Activated CD4-positive, alpha-beta memory T cell treated with anti-CD3 and anti-CD28 coated beads for 36 hours (primary cell): ENCODE measurements around the gene GCNT2. TPM values are rescaled to one million over a fixed set of nuclear protein-coding genes. Genes with fewer than 3 reads are reported as not detected.
"Not testable (repeated sequence)": the region's sequence is repeated elsewhere in the genome, so short reads cannot be mapped to it uniquely, and the experiment has no call there.

Source experiments
- CTCF ChIA-PET: fragments of 350-600 bp; sonication (Branson Sonifier 250); formaldehyde crosslinking; loops from one replicate; lab custom pipeline; 2021; ENCODE audit warnings: antibody characterized with exemption, inconsistent platforms; lab: Charles Lee
- POLR2A ChIA-PET: fragments of 350-600 bp; sonication (Branson Sonifier 250); formaldehyde crosslinking; loops from one replicate; lab custom pipeline; 2021; ENCODE audit warnings: antibody characterized with exemption; lab: Charles Lee
- DNase-seq: peaks from one replicate; pipeline ENCODE4 v3.0.0-alpha.2; 2020
- H3K27ac Mint-ChIP-seq: one replicate; pipeline ENCODE4 v1.8.0; 2021; ENCODE audit warnings: mixed read lengths
- H3K27me3 Mint-ChIP-seq: one replicate; pipeline ENCODE4 v1.8.0; 2021; ENCODE audit warnings: mixed read lengths
- H3K36me3 Mint-ChIP-seq: one replicate; pipeline ENCODE4 v1.8.0; 2021; ENCODE audit warnings: mixed read lengths
- H3K4me1 Mint-ChIP-seq: one replicate; pipeline ENCODE4 v1.8.0; 2021; ENCODE audit warnings: low read depth, mixed read lengths
- H3K4me3 Mint-ChIP-seq: one replicate; pipeline ENCODE4 v1.8.0; 2021; ENCODE audit warnings: mild to moderate bottlenecking, mixed read lengths
- H3K9me3 Mint-ChIP-seq: one replicate; pipeline ENCODE4 v1.8.0; 2021; ENCODE audit warnings: mixed read lengths
- intact Hi-C: fragments of 100-400 bp; cut with micrococcal nuclease; formaldehyde crosslinking; loops from one replicate; pipeline ENCODE4 v1.15.1; 2023
- total RNA-seq, 2 experiments: library from RNA; stranded (reverse); gene quantifications; one replicate each; pipeline ENCODE4 v1.2.3, GENCODE V29; 2021

Gene GCNT2
- total RNA-seq, 2 experiments from 2014 or later: 1.4 to 1.5 TPM

DNA sequence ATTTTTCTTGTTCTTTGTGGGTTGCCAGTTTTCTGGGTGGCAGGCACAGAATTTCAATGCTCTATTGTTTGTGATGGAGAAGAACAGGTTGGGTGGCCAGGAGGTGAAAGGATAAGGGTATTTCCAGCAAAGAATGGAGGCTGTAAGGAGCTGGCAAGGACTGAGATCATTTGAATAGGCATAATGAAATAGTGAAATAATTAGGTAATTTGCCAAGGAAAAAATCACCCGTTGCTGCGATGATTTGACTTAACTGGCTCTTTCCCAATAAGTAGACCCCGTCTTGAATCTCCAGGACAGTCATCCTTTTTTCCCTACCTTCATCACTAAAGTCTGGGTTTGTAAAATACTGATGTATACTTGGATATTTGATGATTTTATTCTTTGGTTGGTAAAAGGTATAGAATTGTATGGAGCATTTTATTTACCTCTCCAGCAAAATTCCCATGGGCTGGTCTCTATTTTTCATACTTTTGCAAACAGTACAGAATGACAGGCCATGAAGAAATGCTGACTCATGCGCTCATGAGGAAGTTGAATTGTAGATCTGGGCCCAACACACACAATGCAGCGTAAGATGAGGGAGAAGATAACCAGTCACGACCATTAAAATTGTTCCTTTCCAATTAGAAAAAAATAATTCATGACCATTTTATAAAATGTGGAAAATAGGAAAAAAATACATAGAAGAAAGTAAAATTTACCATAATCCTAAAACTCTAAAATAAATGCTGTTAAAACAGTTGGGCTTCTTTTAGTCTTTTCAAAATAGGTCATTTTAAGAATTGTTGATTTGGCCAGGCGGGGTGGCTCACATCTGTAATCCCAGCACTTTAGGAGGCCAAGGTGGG is 2.4 kb upstream of the GCNT2 start:
- intact Hi-C loops: no loop called here
- ChIA-PET POLR2A (no interaction called here), CTCF (no interaction called here)
- H3K27me3 Mint-ChIP-seq: no peaks in the 10 kb centered on the region
- no peaks in the 10 kb centered on the region for H3K36me3 Mint-ChIP-seq
- no peak overlapping the region for H3K4me3 Mint-ChIP-seq
- no peaks in the 10 kb centered on the region for H3K9me3 Mint-ChIP-seq
- no peak overlapping the region for H3K27ac Mint-ChIP-seq
- no peak for DNase-seq
- H3K4me1 Mint-ChIP-seq: no peaks in the 10 kb centered on the region

DNA sequence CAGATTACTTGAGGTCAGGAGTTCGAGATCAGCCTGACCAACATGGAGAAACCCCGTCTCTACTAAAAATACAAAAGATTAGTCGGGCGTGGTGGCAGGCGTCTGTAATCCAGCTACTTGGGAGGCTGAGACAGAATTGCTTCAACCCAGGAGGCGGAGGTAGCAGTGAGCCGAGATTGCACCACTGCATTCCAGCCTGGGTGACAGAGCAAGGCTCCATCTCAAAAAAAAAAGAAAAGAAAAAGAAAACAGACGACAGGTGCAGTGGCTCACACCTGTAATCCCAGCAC is 1.8 kb upstream of the GCNT2 start:
- intact Hi-C loops, H3K4me1 Mint-ChIP-seq, H3K27ac Mint-ChIP-seq, CTCF ChIA-PET, DNase-seq, H3K27me3 Mint-ChIP-seq, POLR2A ChIA-PET, H3K36me3 Mint-ChIP-seq, H3K9me3 Mint-ChIP-seq, H3K4me3 Mint-ChIP-seq: not testable (repeated sequence)

DNA sequence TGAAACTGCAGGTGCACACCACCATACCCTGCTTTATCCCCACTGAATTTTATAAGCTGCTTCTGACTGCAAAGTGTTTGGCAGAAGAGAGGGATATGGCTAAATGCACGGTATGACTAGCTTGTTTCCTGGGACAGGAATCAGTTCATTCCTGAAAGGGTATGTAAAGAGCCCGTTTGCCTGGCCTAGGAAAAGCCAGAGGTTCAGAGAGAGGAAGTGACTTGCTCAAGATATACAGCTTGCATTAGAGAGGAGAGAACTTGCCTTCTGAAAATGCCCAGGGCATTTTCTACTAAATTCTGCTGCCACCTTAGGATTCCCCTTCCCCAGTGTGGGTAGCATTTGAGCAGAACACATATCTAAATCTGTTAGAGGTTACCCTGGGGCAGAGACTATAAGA is 683 bp upstream of the GCNT2 start:
- H3K4me1 Mint-ChIP-seq: peaks cover 4% of the 10 kb centered on the region
- H3K27ac Mint-ChIP-seq: no peak overlapping the region
- H3K4me3 Mint-ChIP-seq: no peak overlapping the region
- H3K36me3 Mint-ChIP-seq: no peaks in the 10 kb centered on the region
- H3K27me3 Mint-ChIP-seq: no peaks in the 10 kb centered on the region
- DNase-seq: no peak
- ChIA-PET POLR2A (no interaction called here), CTCF (interaction anchor here (0.7 kb wide), 1 partner anchor 39 kb away, joined by 3 read pairs; no protein-coding TSS in a partner anchor)
- intact Hi-C loops: no loop called here
- no peaks in the 10 kb centered on the region for H3K9me3 Mint-ChIP-seq

DNA sequence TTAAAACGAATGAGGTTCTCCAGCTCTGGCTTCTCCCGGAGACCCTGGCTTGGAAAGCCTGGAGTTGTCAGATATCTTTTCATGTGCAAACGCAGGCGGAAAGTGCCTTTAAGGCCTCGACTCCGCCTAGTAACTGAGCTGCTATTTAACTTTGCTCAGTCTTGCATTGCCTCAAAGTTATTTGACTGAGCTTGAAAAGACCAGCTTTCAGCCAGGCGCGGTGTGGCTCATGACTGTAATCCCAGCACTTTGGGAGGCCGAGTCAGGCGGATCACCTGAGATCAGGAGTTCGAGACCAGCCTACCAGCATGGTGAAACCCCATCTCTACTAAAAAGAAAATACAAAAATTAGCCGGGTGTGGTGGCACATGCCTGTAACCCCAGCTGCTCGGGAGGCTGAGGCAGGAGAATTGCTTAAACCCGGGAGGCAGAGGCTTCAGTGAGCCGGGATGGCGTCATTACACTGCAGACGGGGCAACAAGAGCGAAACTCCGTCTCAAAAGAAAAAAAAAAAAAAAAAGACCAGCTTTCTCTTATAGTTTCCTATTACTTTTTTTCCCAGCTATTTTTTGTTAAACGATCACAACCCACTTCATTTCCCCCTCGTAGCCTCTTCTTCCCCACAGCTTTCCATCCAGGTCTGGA is 1.9 kb downstream of the GCNT2 start:
- H3K27ac Mint-ChIP-seq: no peak overlapping the region
- no peak overlapping the region for H3K4me3 Mint-ChIP-seq
- H3K4me1 Mint-ChIP-seq: peaks cover 11% of the 10 kb centered on the region
- intact Hi-C loops: no loop called here
- H3K36me3 Mint-ChIP-seq: no peaks in the 10 kb centered on the region
- H3K27me3 Mint-ChIP-seq: no peaks in the 10 kb centered on the region
- H3K9me3 Mint-ChIP-seq: no peaks in the 10 kb centered on the region
- CTCF ChIA-PET: interaction anchor here (1.1 to 1.2 kb wide), 2 partner anchors 45 to 86 kb away, joined by 3 read pairs; no protein-coding TSS in a partner anchor
- POLR2A ChIA-PET: no interaction called here
- DNase-seq: no peak

DNA sequence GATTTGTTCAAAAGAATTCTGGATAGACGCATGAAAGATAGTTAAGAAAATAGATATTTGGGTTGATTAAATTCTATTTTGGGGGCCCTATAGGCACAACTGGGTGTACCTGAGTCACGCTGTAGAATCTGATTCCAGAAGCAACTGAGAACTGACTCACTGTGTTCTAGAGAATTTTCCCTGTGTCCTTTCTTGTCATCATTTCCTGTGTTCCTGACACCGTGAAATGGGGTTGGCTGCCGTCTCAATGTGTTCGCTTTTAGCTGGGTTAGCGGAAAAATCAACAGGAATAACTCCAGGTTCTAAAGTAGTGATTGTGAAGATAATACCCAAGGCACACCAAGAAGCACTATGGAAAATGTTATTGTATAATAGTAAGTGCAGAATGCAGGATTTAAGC is 5.0 kb downstream of the GCNT2 start:
- H3K4me1 Mint-ChIP-seq: peaks cover 30% of the 10 kb centered on the region
- no peak for DNase-seq
- intact Hi-C loops: loop anchor here (5.0 kb wide), 1 partner anchor 566 kb away; the partner anchor contains the start of gene SMIM13

DNA sequence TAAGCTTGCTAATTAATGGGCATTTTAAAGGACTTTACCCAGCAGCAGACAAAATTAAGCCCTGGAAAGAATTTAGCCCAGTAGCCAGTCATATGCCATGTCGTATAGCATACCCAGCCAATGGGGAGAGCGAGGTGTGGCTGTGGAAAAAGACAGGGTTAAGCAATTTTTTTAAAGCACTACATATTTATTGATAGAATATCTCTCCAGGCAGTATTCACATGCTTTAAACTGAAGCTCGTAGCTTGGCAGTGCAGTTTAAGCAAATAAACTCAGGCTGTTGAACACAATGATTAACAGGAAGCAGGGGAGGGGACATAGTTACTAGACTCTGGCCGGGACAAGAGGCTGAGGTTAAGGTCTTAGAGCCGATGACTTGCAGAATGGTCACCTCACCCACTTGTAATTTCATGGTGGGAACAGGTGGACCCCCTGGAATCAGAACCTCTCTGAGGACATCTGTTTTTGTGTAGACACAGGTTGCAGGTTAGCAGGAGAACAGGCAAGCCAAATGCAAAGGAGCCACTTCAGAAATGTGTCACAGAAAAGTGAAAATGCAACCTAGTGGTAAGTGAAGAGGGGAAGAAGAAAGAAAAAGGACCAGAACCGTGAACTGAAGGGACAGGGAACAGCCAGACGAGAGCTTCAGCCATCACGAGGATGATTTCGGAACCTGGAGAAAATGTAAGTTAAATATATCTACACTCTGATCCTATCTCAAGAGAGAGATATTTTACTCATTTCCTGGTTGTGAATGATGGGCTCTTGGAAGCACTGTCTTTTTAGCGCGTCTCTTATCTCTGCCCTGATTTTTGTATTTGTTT is 7.2 kb downstream of the GCNT2 start:
- Mint-ChIP-seq H3K9me3 (no peaks in the 10 kb centered on the region), H3K36me3 (no peaks in the 10 kb centered on the region), H3K4me3 (peak overlapping the region; percentile 73), H3K4me1 (peaks cover 47% of the 10 kb centered on the region), H3K27ac (peak overlapping the region; percentile 61), H3K27me3 (no peaks in the 10 kb centered on the region)
- ChIA-PET POLR2A (interaction anchor here (1.5 to 2.2 kb wide), 2 partner anchors 166 to 193 kb away, joined by 4 to 7 read pairs; partner anchors contain the start of genes C6orf52 and PAK1IP1), CTCF (interaction anchor here (1.2 kb wide), 1 partner anchor 50 kb away, joined by 4 read pairs; no protein-coding TSS in a partner anchor)
- peak; percentile 37 for DNase-seq
- intact Hi-C loops: loop anchor here (1.0 to 5.0 kb wide), 6 partner anchors 18 to 564 kb away; partner anchors contain the start of genes C6orf52, MAK, PAK1IP1 and SMIM13

More for the DNA sequence above, 5.0 kb downstream of the GCNT2 start:
- ChIA-PET POLR2A (no interaction called here), CTCF (no interaction called here)
- no peaks in the 10 kb centered on the region for H3K9me3 Mint-ChIP-seq
- H3K27ac Mint-ChIP-seq: no peak overlapping the region
- no peak overlapping the region for H3K4me3 Mint-ChIP-seq
- H3K27me3 Mint-ChIP-seq: no peaks in the 10 kb centered on the region
- no peaks in the 10 kb centered on the region for H3K36me3 Mint-ChIP-seq

DNA sequence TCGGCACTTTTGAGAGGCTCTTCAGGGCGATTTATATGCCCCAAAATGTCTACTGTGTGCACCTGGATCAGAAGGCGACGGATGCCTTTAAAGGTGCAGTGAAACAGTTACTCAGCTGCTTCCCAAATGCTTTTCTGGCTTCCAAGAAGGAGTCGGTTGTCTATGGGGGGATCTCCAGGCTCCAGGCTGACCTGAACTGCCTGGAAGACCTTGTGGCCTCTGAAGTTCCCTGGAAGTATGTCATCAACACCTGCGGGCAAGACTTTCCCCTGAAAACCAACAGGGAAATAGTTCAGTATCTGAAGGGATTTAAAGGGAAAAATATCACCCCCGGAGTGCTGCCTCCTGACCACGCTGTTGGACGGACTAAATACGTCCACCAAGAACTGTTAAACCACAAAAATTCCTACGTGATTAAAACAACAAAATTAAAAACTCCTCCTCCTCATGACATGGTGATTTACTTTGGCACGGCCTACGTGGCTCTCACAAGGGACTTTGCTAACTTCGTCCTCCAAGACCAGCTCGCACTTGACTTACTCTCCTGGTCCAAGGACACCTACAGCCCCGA is 8.2 kb downstream of the GCNT2 start:
- ChIA-PET POLR2A (interaction anchor here (1.5 to 2.2 kb wide), 2 partner anchors 166 to 192 kb away, joined by 4 to 7 read pairs; partner anchors contain the start of genes C6orf52 and PAK1IP1), CTCF (interaction anchor here (1.2 kb wide), 1 partner anchor 51 kb away, joined by 4 read pairs; no protein-coding TSS in a partner anchor)
- peak overlapping the region; percentile 61 for H3K27ac Mint-ChIP-seq
- H3K4me1 Mint-ChIP-seq: peaks cover 47% of the 10 kb centered on the region
- H3K9me3 Mint-ChIP-seq: no peaks in the 10 kb centered on the region
- peak overlapping the region; percentile 73 for H3K4me3 Mint-ChIP-seq
- H3K27me3 Mint-ChIP-seq: no peaks in the 10 kb centered on the region
- intact Hi-C loops: loop anchor here (2.0 to 5.0 kb wide), 4 partner anchors 19 to 563 kb away; partner anchors contain the start of genes SMIM13, TMEM14B and TMEM14C
- no peaks in the 10 kb centered on the region for H3K36me3 Mint-ChIP-seq
- DNase-seq: peak; percentile 15

DNA sequence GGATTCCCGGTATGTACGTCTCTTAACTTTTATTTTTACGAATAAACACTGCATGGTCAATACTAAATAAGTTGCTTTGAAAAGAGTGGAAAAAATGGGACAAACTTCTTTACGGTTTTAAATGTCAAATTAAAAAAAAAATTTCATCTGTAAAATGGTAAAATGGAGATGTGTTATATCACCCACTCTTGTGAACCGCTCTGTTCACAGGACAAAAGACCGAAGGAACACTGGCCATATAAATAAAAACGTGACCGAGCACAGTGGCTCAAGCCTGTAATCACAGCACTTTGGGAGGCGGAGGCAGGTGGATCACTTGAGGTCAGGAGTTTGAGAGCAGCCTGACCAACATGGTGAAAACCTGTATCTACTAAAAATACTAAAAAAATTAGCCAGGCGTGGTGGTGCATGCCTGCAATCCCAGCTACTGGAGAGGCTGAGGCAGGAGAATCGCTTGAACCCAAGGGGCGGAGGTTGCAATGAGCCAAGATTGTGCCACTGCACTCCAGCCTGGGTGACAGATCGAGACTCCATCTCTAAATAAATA is 8.8 kb downstream of the GCNT2 start:
- H3K27me3 Mint-ChIP-seq, H3K27ac Mint-ChIP-seq, CTCF ChIA-PET, H3K36me3 Mint-ChIP-seq, DNase-seq, H3K9me3 Mint-ChIP-seq: not testable (repeated sequence)
- intact Hi-C loops: loop anchor here (2.0 to 5.0 kb wide), 4 partner anchors 19 to 562 kb away; partner anchors contain the start of genes SMIM13, TMEM14B and TMEM14C
- POLR2A ChIA-PET: interaction anchor here (1.5 to 2.2 kb wide), 2 partner anchors 165 to 192 kb away, joined by 4 to 7 read pairs; partner anchors contain the start of genes C6orf52 and PAK1IP1
- peaks cover 47% of the 10 kb centered on the region for H3K4me1 Mint-ChIP-seq
- H3K4me3 Mint-ChIP-seq: peak overlapping the region; percentile 73

DNA sequence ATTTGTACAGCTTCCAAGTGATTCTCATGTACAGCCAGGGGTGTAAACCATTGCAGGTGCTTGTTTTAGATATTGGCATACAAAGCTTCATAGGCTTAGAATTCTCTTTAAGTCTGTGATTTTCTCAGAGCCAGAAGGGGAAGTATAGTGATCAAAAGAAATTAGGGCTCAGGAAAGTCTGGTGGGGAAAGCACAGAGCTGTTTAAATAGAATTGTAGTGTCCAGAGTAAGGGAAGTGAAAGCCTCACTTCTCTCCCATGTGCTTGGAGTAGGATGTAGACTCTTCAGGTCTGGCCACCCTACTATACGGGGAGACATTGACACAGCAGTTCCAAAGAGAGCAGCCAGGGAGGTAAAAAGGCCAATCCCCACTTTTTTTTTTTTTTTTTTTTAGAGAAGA is 10.4 kb downstream of the GCNT2 start:
- intact Hi-C loops: no loop called here

DNA sequence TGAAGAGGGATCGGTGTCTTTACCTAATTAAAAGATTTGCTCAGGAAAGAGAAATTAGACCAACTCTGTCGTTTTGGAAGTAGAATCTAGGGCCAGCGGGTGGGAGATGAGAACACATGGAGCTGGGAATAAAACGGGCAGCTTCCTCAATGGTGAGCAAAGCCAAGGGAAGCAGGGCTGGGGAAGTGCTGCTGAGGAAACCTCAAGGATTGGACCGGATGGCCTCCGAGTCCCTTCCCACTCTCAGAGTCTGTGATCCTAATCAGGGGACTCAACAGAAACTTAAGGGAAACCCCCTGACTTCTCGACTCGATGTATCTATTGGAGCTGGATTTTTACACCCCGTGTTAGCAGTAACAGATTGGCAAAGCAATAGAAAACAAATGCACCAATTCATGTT is 10.8 kb downstream of the GCNT2 start:
- no peaks in the 10 kb centered on the region for H3K9me3 Mint-ChIP-seq
- intact Hi-C loops: no loop called here
- peak overlapping the region; percentile 28 for H3K4me3 Mint-ChIP-seq
- CTCF ChIA-PET: no interaction called here
- no peaks in the 10 kb centered on the region for H3K27me3 Mint-ChIP-seq
- no peak overlapping the region for H3K27ac Mint-ChIP-seq
- POLR2A ChIA-PET: no interaction called here
- DNase-seq: no peak
- H3K36me3 Mint-ChIP-seq: no peaks in the 10 kb centered on the region
- H3K4me1 Mint-ChIP-seq: peaks cover 42% of the 10 kb centered on the region

More for the DNA sequence above, 10.4 kb downstream of the GCNT2 start:
- H3K4me3 Mint-ChIP-seq: no peak overlapping the region
- no peaks in the 10 kb centered on the region for H3K36me3 Mint-ChIP-seq
- DNase-seq: no peak
- no peak overlapping the region for H3K27ac Mint-ChIP-seq
- H3K9me3 Mint-ChIP-seq: no peaks in the 10 kb centered on the region
- H3K4me1 Mint-ChIP-seq: peaks cover 42% of the 10 kb centered on the region
- no peaks in the 10 kb centered on the region for H3K27me3 Mint-ChIP-seq
- ChIA-PET CTCF (no interaction called here), POLR2A (no interaction called here)

DNA sequence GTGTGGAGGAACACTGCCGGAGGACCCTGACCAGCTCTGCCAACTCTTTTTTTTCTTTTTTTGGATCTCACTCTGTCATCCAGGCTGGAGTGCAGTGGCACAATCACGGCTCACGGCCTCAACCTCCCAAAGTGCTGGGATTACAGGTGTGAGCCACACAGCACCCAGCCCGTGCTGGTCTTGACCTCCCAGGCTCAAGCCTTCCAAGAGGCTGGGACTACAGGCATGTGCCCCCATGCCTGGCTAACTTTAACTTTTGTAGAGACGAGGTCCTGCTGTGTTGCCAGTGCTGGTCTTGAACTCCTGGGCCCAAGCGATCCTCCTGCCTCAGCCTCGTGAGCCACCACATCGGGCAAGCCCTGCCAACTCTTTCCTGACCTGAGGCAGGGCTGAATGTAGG is 11.2 kb downstream of the GCNT2 start:
- intact Hi-C loops: no loop called here
- H3K27me3 Mint-ChIP-seq: no peaks in the 10 kb centered on the region
- H3K4me1 Mint-ChIP-seq: peaks cover 42% of the 10 kb centered on the region
- H3K36me3 Mint-ChIP-seq: no peaks in the 10 kb centered on the region
- H3K4me3 Mint-ChIP-seq: no peak overlapping the region
- no peak overlapping the region for H3K27ac Mint-ChIP-seq
- no peak for DNase-seq
- CTCF ChIA-PET: no interaction called here
- no peaks in the 10 kb centered on the region for H3K9me3 Mint-ChIP-seq
- POLR2A ChIA-PET: no interaction called here
